Left renal pelvis (tissue), 4 donors: ENCODE measurements around the gene GPX3. TPM values are rescaled to one million over a fixed set of nuclear protein-coding genes. Genes with fewer than 3 reads are reported as not detected.

ENCODE experiments used
- DNase-seq, 4 donors: peaks; one replicate each; pipeline ENCODE4 v3.0.0-alpha.2; 2013; ENCODE audit warnings: low read depth in 4 of 4, low spot score in 3 of 4
- polyA plus RNA-seq, 4 donors: library from polyadenylated mRNA; unstranded; fragments of 120-200 nt; gene quantifications; one replicate each; pipeline ENCODE4 v1.2.1, GENCODE V29; 2013; ENCODE audit not compliant: insufficient read length in 4 of 4

GPX3 gene
- polyA plus RNA-seq, 4 donors = 34.7 to 1,370 (median 954) TPM

GRCh38 chr5:151074557-151074956, 54.2 kb downstream of the GPX3 start:
- DNase-seq = no peak

- DNase-seq = no peak
Measured at GRCh38 chr5:151075698-151076331, 55.4 kb downstream of the GPX3 start.

GRCh38 chr5:151076616-151077015, 56.2 kb downstream of the GPX3 start:
- no peak for DNase-seq

GRCh38 chr5:151077419-151077818, 57.0 kb downstream of the GPX3 start:
- no peak for DNase-seq

GRCh38 chr5:151077967-151078366, 57.6 kb downstream of the GPX3 start:
- no peak for DNase-seq

Other genes with a start within 250 kb of the GPX3 start
- gene SMIM3, start 241.8 kb upstream of the GPX3 start, polyA plus RNA-seq = 10 to 100 TPM; 21.7 to 37.3 (median 24.8) TPM
- gene IRGM, start 174.1 kb upstream of the GPX3 start, polyA plus RNA-seq = 1 to 10 TPM in 1 of 4 donors, under 1 TPM in 3; 0.31 to 1.3 (median 0.73) TPM
- 10 to 100 TPM; 32.5 to 54.1 (median 39.7) TPM for gene ZNF300, start 115.6 kb upstream of the GPX3 start, polyA plus RNA-seq
- 10 to 100 TPM; 47.0 to 75.2 (median 68.8) TPM for gene TNIP1, start 60.4 kb downstream of the GPX3 start, polyA plus RNA-seq
- gene ANXA6, start 137.2 kb downstream of the GPX3 start, polyA plus RNA-seq = 100 to 1,000 TPM; 131 to 244 (median 143) TPM
- 1 to 10 TPM; 3.5 to 5.3 (median 4.9) TPM for gene CCDC69, start 203.5 kb downstream of the GPX3 start, polyA plus RNA-seq
- 10 to 100 TPM; 30.3 to 44.2 (median 31.7) TPM for gene GM2A, start 232.6 kb downstream of the GPX3 start, polyA plus RNA-seq